Activated CD4-positive, alpha-beta T cell treated with anti-CD3 and anti-CD28 coated beads, Interleukin-2, Interleukin-6, amounts not matched to agents 100 ng/mL and 50 ng/mL, durations not matched to agents 16 hours and 8 hours (primary cell): ENCODE data around the gene DMC1.
"Not testable (repeated sequence)": the region's sequence is repeated elsewhere in the genome, so short reads cannot be mapped to it uniquely, and the experiment has no call there.

ENCODE experiments used
- DNase-seq: peaks from one replicate; pipeline ENCODE4 v3.0.0-alpha.2; 2020

Gene DMC1

DNA sequence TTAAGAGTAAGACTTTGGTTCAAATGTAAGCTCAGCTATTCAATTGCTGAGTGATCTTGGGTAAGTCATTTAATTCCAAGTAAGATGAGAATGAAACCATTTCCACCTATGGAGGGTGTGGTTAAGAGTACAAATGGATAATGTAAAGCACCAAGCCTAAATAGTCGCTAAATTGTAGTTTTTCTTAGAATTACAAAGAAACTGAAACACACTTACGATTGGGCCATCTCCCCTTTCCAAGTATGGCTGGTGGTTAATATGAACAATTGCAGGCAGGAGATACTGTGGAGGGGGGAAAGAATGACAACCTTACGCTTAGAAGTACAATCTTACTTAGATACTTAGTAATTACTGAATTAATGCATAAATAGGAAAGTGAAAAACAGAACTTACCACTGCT, 72.1 kb downstream of the DMC1 start:
- DNase-seq: peak; percentile 27

DNA sequence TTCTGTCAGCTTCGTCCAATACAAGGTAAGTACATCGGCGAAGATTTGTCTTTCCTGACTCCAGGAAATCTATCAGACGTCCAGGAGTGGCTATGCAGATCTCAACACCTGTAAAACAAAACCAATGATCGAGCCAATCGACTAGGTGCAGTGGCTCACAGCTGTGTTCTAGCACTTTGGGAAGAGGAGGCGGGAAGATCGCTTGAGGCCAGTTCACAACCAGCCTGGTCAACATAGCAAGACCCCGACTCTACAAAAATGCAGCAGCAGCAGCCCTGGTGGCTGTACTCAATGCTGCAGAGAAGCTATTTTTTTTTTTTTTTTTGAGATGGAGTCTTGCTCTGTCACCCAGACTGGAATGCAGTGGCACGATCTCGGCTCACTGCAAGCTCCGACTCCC, 75.0 kb downstream of the DMC1 start:
- no peak for DNase-seq

DNA sequence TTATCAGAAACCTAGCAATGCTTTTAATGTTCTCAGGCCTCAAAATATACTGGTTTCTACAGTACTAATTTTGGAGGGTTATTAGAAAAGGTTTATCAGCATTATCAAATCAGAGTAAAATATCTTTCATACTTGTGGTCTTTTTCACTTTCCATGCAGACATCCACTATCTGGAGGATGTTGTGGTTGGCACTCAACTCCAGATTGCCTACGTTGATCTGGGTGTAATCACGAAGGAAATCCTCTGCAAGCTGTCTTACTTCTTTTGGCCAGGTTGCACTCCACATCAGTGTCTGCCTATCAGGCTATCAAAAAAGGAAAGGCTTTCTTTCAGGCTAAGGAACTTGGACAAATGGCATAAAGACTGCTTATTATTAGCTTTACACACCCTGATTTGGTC, 75.5 kb downstream of the DMC1 start:
- DNase-seq: no peak

DNA sequence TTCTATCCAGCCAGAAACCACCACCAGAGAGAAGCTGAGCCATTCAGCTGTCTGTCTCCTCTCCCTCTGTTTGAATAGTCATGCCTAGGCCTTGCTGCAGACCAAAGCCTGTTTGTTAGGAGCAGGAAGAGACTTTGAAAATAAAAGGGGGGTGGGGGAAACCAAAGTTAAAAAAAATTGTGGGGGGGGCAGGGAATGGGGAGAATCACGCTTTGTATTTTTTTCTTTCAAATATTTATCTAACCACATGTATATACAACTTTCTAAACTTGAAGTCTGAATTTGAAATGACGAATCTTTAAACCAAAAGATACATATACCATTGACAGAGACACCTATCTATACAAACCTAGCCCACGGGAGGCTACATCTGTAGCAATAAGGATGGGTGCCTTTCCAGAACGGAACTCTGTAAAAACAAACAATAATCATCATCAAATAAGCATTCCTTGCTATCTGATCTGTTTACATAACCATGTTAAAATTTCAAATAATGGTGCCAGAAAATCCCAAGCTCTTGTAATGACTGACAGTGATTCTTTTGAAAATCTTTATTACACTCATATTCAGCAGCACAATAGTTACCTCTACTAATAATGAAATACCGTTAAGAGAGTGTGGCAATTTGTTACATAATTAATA, 78.2 kb downstream of the DMC1 start:
- no peak for DNase-seq

DNA sequence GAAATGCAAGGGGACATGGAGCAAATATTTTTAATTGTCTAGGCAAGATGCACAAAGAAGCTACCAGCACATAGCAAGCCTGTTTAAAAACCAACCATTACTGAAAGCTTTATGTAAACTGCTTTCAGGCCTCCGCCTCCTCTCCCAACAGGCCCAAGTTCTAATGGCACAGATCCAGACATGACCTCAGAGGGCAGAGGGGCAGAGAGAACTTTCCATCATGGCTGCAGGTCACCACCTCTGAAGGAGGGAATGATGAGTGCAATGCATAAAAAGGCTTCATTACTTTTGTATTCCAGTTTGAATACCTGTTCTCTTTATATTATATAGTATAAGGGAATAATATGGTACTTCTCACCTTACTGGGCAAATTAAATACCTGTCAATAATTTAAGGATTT, 79.1 kb downstream of the DMC1 start:
- DNase-seq: no peak

DNA sequence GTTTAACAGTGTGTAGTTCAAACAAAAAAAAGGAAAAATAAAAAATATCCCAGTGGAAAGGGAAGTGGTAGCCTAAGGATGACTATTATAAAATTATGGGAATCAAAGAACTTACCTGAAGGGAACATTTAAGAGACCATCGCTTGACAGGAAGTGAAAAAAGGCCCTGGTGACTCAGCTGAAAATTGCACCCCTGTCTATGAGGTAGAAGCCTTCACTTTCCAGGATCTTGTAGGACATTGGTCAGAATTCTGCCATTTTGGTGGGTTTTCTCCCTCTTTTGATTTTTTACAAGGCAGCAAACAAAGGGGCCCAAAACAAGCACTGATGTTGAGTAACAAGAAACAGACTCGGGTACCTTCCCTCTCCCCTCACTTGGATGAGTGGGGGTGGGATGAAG, 79.5 kb downstream of the DMC1 start:
- DNase-seq: no peak

DNA sequence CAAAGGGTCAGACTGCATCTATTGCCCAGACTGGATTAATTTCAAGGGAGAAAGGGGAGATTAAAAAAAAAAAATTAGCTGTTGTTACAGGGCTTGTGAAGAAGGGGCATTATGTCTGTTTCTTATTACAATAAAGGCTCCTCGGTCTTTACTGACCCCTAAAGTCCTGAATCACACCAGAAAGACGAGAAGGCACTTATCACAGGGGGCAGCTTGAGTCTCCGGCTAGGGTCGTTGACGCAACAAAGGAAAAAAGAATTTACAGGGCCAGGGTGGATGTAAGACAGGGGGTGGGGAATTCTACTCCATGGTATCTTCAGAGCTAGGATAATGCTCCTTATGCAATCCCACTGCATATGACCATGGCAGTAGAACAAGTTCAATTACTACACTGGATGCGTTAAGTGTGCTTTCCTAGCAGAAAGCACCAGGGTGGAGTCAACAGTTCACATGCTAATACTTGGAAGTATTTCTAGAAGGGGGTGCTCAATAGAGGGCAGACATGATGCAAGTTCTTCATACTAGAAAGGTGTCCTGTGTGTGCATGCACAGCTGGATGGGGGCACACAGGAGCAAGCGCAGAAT, 80.3 kb downstream of the DMC1 start:
- no peak for DNase-seq

DNA sequence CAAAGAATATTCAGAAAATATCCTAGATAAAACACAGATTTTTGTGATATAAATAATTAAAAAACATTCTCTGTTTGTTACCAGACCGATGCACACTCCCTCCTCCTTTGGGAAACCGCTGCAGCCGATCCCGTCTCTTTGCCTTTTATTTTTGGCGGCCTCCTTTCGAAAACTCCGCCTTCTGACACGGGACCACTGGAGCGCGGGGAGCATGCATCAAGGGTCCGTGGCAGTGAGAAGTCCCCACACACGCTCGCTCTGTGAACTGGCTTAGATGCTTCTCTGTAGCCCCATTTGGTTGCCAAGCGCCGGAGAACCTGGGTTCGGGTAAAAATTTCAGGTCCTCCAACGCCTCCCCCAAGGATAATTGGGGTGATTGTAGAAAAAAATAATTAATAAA, 80.8 kb downstream of the DMC1 start:
- DNase-seq: no peak

DNA sequence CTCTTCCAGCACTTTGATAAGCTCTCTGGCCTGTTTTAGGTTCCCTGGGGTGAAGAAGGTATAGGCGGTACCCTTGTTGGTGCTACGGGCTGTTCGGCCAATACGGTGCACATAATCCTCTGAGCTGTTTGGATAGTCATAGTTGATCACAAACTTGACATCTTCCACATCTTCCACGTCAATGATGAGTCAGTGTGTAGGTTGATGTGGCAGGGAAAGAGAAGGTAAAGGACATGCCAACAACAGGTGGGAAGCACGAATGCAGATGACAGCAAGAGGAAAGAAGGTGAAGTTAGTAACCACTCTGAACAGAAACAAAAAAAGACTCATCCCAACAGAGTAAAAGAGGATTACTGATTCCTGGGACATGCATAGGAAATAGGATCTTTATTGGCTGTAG, 82.0 kb downstream of the DMC1 start:
- no peak for DNase-seq

DNA sequence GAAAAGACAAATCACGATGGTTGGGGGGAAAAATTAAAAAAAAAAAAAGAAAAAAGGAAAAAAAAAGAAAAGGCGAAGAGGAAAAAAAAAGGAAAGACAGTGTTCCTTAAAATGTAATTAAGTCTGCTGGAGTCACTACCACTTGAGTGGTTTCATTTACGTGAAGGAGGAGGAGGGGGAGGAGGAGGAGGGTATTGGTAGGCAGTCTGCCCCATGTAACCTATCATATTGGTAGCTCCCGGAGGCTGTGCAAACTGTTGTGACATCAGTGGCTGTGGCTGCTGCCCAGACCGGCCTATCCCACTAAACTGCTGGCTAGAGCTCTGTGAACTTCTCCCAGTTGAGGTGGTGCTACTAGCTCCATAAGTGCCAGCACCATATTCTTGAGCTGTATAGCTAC, 84.2 kb downstream of the DMC1 start:
- DNase-seq: no peak

DNA sequence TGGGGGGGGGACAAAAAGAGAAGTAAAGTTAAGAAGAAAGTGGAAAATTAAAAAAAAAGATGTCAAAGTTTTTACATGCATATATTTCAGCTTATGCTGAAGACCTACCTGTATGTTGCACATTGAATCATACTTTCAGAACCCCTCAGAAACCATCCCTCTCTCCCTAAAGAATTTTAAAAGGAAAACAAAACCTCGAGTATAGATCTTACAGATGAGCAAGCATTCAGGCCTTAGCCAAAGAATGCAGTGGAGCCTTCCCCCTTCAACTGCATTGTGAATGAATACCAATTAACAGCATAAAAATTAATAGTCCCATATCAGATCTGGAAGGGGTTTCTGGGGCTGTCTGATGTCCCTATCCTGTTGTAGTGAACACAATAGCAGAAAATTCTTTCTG, 85.7 kb downstream of the DMC1 start:
- DNase-seq: no peak

DNA sequence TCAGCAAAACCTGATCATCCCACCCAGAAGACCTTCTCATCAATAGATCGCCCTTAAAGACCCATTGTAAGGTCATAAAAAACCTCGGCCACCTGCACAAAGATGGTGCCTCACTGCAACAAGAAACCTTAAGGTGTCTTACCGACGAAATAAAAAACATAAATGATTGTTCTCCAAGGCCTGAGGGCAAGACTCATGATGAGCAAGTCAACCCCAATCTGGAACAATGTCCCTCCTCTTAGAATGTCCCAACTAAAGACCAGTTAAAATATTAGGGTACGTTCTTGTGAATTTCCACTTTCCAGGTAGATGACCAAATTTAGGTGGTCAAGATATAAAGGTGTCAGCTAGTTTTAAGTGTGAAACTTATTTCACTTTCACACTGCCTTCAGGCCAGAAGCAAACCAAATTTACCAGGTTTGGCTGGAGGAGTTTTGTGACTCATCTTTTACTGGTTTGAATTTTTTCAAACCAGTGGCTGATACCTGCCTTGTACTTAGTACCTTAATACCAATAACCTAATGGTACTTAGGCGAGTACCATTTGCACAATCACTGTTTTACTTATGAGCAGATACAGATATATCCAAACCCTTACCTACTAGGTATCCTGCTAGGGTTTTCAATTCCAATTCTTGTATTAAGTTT, 87.2 kb downstream of the DMC1 start:
- DNase-seq: no peak

DNA sequence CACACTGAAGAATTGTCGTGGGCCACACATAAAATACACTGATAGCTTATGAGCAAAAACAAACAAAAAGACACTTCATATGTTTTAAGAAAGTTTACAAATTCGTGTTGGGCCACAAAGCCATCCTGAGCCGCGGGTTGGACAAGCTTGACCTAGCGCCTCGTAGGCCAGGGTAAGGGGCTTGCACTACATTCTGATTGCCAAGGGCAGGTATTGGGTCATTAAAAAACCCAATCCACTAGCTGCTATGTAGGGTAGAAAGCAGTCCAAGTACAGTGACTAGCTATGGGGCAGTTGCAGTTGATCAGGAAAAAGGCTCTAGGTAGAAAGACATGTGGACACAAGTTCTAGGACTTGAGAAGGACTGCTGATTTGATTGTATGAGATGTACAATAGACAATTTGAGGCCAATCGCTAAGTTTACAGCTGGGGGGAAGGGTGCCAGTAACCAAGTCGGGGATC, 88.1 kb downstream of the DMC1 start:
- no peak for DNase-seq

DNA sequence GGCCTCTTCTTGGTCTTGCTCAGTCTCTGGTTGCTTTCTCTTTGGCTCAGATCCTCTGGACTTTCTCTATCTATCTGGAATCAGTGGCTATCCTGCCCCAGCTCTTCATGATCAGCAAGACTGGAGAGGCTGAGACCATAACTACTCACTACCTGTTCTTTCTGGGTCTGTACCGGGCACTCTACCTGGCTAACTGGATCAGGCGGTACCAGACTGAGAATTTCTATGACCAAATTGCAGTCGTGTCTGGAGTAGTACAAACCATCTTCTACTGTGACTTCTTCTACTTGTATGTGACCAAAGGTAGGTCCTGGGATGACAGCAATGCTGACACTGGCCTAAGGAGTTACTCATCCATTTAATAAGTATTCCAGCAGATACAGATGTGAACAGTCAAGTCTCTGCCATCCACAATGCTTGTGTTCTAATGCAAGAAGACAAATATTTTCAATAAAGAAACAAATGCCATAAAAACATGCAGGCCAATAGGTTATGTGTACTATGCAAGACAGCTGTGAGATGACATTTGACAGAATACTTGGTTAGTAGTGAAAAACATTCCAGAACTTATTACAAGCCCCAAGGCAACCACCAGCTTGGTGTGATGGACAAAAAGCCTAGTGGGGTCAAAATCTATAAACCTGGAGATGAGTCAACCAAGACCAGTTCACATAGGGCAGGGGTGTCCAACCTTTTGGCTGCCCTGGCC, 88.7 kb downstream of the DMC1 start:
- DNase-seq: no peak

DNA sequence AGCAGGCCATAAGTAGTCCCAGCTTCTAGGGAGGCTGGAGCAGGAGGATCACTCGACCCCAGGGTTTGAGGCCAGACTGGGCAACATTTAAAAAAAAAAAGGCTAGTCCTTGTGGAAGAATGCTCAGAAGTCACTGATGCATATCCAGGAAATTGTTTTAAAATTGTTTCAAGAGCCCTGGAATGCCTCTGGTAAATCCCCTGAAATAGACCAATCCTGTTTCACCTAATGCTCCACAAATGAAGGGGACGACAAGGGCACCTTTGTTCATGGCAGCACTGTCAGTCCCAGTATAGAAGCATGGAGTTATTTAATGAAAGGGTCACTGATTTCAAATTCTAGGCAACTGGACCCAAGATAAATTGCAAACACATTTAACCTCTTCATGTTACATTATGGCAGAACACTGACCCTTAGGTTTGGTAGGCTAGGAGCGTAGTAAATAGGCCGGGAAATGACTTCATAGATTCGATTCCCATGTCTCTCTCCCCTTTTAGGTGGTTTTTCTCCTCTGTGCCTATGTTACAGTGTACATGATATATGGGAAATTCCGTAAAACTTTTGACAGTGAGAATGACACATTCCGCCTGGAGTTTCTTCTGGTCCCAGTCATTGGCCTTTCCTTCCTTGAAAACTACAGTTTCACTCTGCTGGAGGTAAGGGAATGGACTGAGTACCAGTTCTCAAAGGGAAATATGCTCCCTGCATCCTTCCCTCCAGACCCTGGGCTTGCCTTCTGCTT, 90.7 kb downstream of the DMC1 start:
- no peak for DNase-seq

DNA sequence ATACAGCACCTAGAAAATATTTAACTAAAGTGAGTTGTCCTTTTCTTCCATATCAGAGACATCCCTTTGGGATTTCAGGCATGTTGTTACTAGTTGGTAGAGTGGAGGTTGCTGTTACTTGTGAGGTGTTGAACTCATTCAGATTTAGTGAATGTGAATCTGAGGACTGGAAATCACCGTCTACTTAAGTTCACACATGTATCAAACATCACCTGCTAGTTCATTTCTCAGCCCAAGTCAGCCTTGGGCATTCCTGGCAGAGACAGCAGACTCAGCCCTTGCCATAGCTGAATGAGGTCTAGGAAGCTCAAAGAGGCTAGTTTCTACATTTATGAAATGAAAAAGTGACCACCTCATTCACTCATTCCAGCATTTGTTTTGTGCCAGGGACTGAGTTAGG, 92.4 kb downstream of the DMC1 start:
- no peak for DNase-seq

DNA sequence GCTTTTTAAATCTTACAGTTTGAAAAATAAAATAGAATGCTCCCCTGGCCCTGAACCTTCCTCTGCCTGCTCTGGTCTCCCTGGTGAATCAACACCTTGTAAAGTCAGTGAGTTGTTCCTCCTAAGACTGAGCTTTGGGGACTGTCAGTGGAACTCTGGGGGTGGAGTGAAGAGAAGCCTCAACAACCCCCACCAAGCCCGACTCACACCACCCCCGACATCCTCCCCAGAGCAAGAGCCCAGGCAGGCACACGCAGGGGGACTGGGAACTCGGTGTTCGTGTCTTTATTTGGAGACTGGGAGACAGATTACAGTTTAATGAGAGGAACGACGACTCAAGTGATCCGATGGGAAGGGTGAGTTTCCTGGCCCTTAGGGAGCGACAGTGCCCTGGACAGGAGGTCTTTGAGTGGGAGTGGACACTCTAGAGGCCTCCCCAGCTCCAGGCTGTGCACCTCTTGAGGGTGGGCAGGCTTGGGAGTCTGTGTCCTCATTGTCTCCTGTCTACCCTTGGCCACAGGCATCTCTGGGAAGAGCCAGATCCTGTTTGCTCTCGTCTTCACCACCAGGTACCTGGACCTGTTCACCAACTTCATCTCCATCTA, 95.9 kb downstream of the DMC1 start:
- DNase-seq: no peak

DNA sequence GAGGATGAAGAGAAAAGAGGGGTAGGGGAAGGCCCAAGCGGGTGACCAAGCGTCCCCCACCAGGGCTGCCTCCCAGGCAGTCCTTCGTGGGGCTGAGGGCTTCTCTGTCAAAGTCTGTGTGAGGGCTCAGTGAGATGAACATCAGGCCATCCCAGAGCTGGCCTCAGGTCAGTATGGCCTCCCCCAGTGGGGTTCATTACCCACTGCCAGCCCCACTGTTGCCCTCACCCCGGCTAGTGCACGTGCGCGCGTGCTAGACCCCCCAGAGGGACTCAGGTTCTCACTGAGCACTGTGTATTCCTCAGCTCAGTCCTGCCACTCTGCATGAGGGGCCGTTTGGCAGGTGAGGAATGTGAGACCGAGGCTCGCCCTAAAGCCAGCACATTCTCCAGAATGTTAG, 98.7 kb downstream of the DMC1 start:
- no peak for DNase-seq

DNA sequence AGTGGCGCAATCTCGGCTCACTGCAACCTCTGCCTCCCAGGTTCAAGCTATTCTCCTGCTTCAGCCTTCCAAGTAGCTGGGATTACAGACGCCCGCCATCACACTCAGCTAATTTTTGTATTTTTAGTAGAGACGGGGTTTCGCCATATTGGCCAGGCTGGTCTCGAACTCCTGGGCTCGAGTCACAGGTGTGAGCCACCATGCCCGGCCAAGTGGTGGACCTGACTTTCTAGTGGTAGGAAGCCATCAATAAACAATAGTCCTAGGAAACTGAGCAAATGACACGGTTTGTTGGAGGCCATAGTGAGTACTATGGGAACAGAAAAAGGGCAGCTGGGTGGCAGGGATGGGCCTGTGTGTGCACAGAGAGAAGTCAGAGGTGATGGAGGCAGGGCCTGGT, 99.8 kb downstream of the DMC1 start:
- not testable (repeated sequence) for DNase-seq

DNA sequence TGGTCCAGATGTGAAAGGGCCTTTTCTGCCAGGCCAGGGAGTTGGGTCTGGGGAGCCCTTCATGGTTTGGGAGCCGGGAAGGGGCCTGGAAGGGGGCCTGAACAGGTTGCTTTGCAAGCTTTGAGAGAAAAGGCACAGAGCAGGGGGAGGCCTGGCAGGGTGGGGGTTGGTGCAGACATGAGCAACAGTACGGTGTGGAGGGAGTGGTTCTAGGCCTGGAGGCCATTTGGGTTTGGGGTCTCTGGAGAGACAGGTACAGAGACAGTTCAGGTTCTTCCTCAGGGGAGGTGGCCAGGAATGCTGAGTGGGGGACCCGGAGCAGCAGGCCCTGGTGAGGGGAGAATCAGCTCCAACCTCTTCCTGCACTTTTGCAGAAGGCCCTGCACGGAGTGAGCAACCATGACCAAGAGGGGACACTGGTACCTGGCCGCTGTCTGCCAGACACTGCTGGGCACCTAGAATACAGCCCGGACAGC, 100.6 kb downstream of the DMC1 start:
- DNase-seq: no peak
